Brain microvascular endothelial cell (primary cell): ENCODE data around the gene CAMTA1.
A peak's percentile ranks its signal among the peaks of the same experiment; 100 is the strongest.

Experiments used
- DNase-seq: peaks from one replicate; pipeline ENCODE4 v3.0.0-alpha.2; 2020
- H3K27ac ChIP-seq: fragments of 250-450 bp; sonication (Bioruptor Pico); 2 replicates; pipeline ENCODE4 v1.5.1; 2020; ENCODE audit warnings: mild to moderate bottlenecking, moderate library complexity
- H3K27me3 ChIP-seq: fragments of 250-450 bp; sonication (Bioruptor Pico); replicated peaks from 2 replicates; pipeline ENCODE4 v1.5.1; 2020; ENCODE audit warnings: mild to moderate bottlenecking
- H3K36me3 ChIP-seq: fragments of 250-450 bp; sonication (Bioruptor Pico); replicated peaks from 2 replicates; pipeline ENCODE4 v1.5.1; 2020; ENCODE audit warnings: mild to moderate bottlenecking
- H3K4me3 ChIP-seq: 2 replicates; pipeline ENCODE4 v1.5.1; 2011; ENCODE audit warnings: low read depth, mild to moderate bottlenecking, control low read depth, low read length, moderate library complexity
- CTCF ChIP-seq: IDR thresholded peaks from 2 replicates; pipeline ENCODE4 v1.5.1; 2011; ENCODE audit warnings: low read depth, mild to moderate bottlenecking, moderate library complexity, low read length, control low read depth, inconsistent platforms; ENCODE audit errors: missing control alignments
- in situ Hi-C: cut with HindIII; loops from 2 replicates; pipeline ENCODE4 v1.10.0; 2017; ENCODE audit warnings: low sequenced_read_pairs, low pct_ligation_motif_present

CAMTA1 gene

DNA sequence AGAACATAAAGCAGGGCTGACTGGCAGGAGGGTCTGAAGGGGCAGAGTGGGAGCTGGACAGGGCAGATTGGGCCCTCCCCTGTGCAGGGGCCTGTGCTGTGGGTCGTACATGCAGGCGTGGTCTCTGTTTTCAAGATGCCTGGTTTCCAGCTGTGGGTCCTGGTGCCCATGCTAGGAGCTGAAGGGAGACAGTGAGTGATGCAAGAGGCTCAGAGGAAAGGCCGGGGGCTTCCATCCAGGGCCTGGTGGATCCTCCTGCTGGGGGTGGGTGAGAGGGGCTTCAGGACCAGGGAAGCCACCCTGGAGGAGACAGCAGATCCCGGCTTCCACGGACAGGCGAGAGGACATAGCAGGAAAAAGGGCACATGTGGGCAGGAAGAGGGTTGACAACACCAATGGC lies 636.8 kb downstream of the CAMTA1 start:
- H3K36me3 ChIP-seq = no peaks in the 10 kb centered on the region
- no peak overlapping the region for H3K4me3 ChIP-seq
- no peak for TF ChIP-seq CTCF
- no peak for DNase-seq
- no peaks in the 10 kb centered on the region for H3K27me3 ChIP-seq
- H3K27ac ChIP-seq = no peak overlapping the region
- in situ Hi-C loops = no loop called here

DNA sequence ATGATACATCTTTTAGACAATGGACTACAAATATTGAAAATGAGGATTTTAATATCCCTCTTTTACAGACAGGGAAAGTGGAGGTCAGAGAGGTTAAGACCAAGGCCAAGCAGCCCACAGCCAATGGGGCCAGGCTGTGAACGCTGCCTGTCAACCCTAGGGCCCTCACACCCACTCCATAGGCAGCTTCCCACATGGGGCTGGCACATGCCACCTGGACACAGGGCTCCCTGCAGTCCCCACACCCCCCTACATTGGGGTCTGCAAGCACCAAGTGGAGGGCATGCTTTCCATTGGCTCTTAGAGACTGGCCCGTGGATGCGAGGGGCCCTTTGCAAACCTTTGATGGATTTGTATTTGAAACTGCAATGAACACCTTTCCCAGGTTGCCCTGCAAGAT lies 637.3 kb downstream of the CAMTA1 start:
- Histone ChIP-seq H3K4me3 (no peak overlapping the region), H3K27ac (no peak overlapping the region), H3K27me3 (no peaks in the 10 kb centered on the region), H3K36me3 (no peaks in the 10 kb centered on the region)
- in situ Hi-C loops = no loop called here
- no peak for TF ChIP-seq CTCF
- DNase-seq = no peak

- no peaks in the 10 kb centered on the region for H3K27me3 ChIP-seq
- no peak for TF ChIP-seq CTCF
- H3K36me3 ChIP-seq = no peaks in the 10 kb centered on the region
- DNase-seq = no peak
- in situ Hi-C loops = no loop called here
- H3K4me3 ChIP-seq = no peak overlapping the region
- H3K27ac ChIP-seq = no peak overlapping the region
Measured at GRCh38 chr1:7422966-7423365, 637.7 kb downstream of the CAMTA1 start.

DNA sequence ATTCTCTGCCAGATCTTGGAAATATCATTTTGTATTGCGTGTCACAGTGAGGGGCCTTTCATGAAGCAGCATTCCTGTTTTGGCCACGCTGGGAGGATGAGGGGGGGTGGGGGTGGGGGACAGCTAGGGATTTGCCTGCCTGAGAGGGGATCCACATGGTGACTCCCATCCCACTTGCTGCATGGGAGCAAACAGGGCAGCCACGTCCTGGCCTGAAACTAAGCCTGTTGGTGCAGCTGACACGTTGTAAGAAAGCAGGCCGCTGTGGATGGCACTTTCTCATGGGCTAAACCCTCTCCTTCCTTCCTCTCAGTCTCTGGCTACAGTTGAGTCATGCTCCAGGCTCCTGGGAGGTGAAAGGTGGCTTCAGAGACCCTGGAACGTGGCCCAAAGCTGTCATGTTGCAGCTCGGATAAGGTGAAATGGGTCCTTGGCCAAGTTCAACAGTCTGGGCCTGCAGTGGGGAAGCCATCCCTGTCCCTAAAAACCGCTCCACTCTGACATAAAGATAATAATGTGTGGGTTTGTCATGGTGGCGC lies 639.2 kb downstream of the CAMTA1 start:
- no peak overlapping the region for H3K4me3 ChIP-seq
- no peaks in the 10 kb centered on the region for H3K27me3 ChIP-seq
- H3K27ac ChIP-seq = no peak overlapping the region
- no peaks in the 10 kb centered on the region for H3K36me3 ChIP-seq
- in situ Hi-C loops = no loop called here
- peak; percentile 48 for DNase-seq
- no peak for TF ChIP-seq CTCF

DNA sequence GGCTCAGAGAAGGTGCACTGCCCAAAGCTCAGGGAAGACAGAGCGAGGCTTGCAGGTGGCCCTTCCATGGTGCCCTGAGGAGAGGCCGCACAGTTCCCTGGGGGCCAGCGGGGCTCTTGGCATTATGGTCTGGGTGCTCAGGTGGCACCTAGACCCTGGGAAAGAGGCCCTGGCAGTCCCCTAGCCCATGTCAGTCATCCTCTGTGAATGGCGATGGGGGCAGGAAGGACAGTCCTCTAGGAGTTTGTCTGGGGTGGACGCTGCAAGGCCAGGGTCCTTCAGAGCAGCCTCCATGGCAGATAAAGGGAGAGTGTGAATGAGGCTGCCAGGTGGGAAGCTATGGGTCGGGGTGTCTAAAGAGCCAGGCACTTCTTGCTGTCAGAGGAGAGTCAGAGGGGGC lies 640.0 kb downstream of the CAMTA1 start:
- no peak for DNase-seq
- in situ Hi-C loops = no loop called here
- Histone ChIP-seq H3K27ac (no peak overlapping the region), H3K27me3 (no peaks in the 10 kb centered on the region), H3K36me3 (no peaks in the 10 kb centered on the region), H3K4me3 (no peak overlapping the region)
- no peak for TF ChIP-seq CTCF

DNA sequence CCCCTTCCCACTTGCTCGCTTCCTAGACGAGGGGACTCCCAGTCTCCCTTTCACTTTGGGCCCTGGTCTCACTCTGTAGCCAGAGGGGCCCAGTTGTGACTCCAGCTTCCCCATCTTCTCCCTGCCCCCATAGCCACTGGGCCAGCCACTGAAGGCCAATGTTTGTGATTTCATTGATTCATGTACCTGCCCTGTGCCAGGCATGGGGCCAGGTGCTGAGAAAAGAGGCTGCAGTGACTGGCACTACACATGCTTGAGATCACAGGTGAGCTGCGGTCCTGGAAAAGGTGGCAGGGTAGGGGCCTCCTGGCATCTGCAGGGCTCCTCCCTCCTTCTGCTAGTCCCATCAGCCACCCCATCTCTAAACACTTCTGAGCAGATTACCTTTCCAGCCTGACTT lies 640.5 kb downstream of the CAMTA1 start:
- DNase-seq = no peak
- in situ Hi-C loops = no loop called here

More for the DNA sequence above, 640.5 kb downstream of the CAMTA1 start:
- no peak for TF ChIP-seq CTCF
- Histone ChIP-seq H3K27me3 (no peaks in the 10 kb centered on the region), H3K27ac (no peak overlapping the region), H3K36me3 (no peaks in the 10 kb centered on the region), H3K4me3 (no peak overlapping the region)
